ENCODE data around the gene MRTFA.

DNA sequence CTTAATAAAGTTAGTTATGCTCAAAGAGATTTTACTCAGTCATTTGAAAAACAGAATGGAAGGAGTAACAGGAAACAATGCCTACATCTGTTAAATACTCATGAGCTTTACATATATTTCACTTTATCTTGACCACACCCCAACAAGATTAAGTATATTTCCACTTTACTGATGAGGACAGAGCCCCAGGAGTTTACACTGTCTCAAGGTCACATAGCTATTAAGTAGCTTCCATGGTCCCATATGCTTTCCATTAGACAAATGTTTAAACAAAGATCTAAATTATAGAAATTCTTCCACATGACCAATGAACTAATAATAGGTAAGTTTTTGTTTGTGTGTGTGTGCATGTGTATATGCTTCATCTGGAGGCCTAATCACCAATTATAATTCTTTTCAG, 30.2 kb downstream of the MRTFA start:
- TF ChIP-seq, protein P1, sequence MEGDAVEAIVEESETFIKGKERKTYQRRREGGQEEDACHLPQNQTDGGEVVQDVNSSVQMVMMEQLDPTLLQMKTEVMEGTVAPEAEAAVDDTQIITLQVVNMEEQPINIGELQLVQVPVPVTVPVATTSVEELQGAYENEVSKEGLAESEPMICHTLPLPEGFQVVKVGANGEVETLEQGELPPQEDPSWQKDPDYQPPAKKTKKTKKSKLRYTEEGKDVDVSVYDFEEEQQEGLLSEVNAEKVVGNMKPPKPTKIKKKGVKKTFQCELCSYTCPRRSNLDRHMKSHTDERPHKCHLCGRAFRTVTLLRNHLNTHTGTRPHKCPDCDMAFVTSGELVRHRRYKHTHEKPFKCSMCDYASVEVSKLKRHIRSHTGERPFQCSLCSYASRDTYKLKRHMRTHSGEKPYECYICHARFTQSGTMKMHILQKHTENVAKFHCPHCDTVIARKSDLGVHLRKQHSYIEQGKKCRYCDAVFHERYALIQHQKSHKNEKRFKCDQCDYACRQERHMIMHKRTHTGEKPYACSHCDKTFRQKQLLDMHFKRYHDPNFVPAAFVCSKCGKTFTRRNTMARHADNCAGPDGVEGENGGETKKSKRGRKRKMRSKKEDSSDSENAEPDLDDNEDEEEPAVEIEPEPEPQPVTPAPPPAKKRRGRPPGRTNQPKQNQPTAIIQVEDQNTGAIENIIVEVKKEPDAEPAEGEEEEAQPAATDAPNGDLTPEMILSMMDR (IDR thresholded peaks at IDR 0.05): no peak
- TF ChIP-seq POLR2A (IDR thresholded peaks at IDR 0.05): no peak
